ENCODE data around the gene PGRMC2.

PGRMC2 gene

GRCh38 chr4:128242601-128243000 lies 45.0 kb downstream of the PGRMC2 start:
- Histone ChIP-seq H3K4me1 (ENCODE audit: control insufficient read depth, insufficient read depth, low read length) (no peaks in the 10 kb centered on the region), H3K9me3 (ENCODE audit: control insufficient read depth in 2 of 2, low read length in 2 of 2) (no peaks in the 10 kb centered on the region), H3K4me3 (ENCODE audit: low read length in 2 of 2) (no peak overlapping the region), H3K9ac (ENCODE audit: low read length in 2 of 2) (no peak overlapping the region), H3K27ac (ENCODE audit: low read length) (no peak overlapping the region), H3K36me3 (ENCODE audit: control insufficient read depth in 2 of 2, insufficient read depth in 2 of 2, low read length in 2 of 2) (no peaks in the 10 kb centered on the region), H3K27me3 (ENCODE audit: control insufficient read depth in 1 of 2, insufficient read depth in 2 of 2, low read length in 2 of 2) (no peaks in the 10 kb centered on the region)

GRCh38 chr4:128241981-128242380 lies 45.6 kb downstream of the PGRMC2 start:
- no peaks in the 10 kb centered on the region for H3K27me3 ChIP-seq (ENCODE audit: control insufficient read depth in 1 of 2, insufficient read depth in 2 of 2, low read length in 2 of 2)
- H3K27ac ChIP-seq (ENCODE audit: low read length) = no peak overlapping the region

GRCh38 chr4:128241425-128241913 lies 46.1 kb downstream of the PGRMC2 start:
- Histone ChIP-seq H3K9ac (ENCODE audit: low read length in 2 of 2) (no peak overlapping the region), H3K36me3 (ENCODE audit: control insufficient read depth in 2 of 2, insufficient read depth in 2 of 2, low read length in 2 of 2) (no peaks in the 10 kb centered on the region), H3K4me1 (ENCODE audit: control insufficient read depth, insufficient read depth, low read length) (no peaks in the 10 kb centered on the region)

More at GRCh38 chr4:128241981-128242380, 45.6 kb downstream of the PGRMC2 start:
- H3K9ac ChIP-seq (ENCODE audit: low read length in 2 of 2) = no peak overlapping the region
- no peak overlapping the region for H3K4me3 ChIP-seq (ENCODE audit: low read length in 2 of 2)
- H3K9me3 ChIP-seq (ENCODE audit: control insufficient read depth in 2 of 2, low read length in 2 of 2) = no peaks in the 10 kb centered on the region
- H3K4me1 ChIP-seq (ENCODE audit: control insufficient read depth, insufficient read depth, low read length) = no peaks in the 10 kb centered on the region
- no peaks in the 10 kb centered on the region for H3K36me3 ChIP-seq (ENCODE audit: control insufficient read depth in 2 of 2, insufficient read depth in 2 of 2, low read length in 2 of 2)

GRCh38 chr4:128241019-128241418 lies 46.6 kb downstream of the PGRMC2 start:
- Histone ChIP-seq H3K9me3 (ENCODE audit: control insufficient read depth in 2 of 2, low read length in 2 of 2) (no peaks in the 10 kb centered on the region), H3K27ac (ENCODE audit: low read length) (no peak overlapping the region), H3K36me3 (ENCODE audit: control insufficient read depth in 2 of 2, insufficient read depth in 2 of 2, low read length in 2 of 2) (no peaks in the 10 kb centered on the region), H3K27me3 (ENCODE audit: control insufficient read depth in 1 of 2, insufficient read depth in 2 of 2, low read length in 2 of 2) (no peaks in the 10 kb centered on the region), H3K4me1 (ENCODE audit: control insufficient read depth, insufficient read depth, low read length) (no peaks in the 10 kb centered on the region), H3K9ac (ENCODE audit: low read length in 2 of 2) (no peak overlapping the region), H3K4me3 (ENCODE audit: low read length in 2 of 2) (no peak overlapping the region)

More at GRCh38 chr4:128241425-128241913, 46.1 kb downstream of the PGRMC2 start:
- H3K9me3 ChIP-seq (ENCODE audit: control insufficient read depth in 2 of 2, low read length in 2 of 2) = no peaks in the 10 kb centered on the region
- H3K27ac ChIP-seq (ENCODE audit: low read length) = no peak overlapping the region
- no peaks in the 10 kb centered on the region for H3K27me3 ChIP-seq (ENCODE audit: control insufficient read depth in 1 of 2, insufficient read depth in 2 of 2, low read length in 2 of 2)
- no peak overlapping the region for H3K4me3 ChIP-seq (ENCODE audit: low read length in 2 of 2)

GRCh38 chr4:128234836-128235235 lies 52.8 kb downstream of the PGRMC2 start:
- H3K4me3 ChIP-seq (ENCODE audit: low read length in 2 of 2) = no peak overlapping the region
- no peak overlapping the region for H3K9ac ChIP-seq (ENCODE audit: low read length in 2 of 2)
- no peak overlapping the region for H3K27ac ChIP-seq (ENCODE audit: low read length)
- no peaks in the 10 kb centered on the region for H3K9me3 ChIP-seq (ENCODE audit: control insufficient read depth in 2 of 2, low read length in 2 of 2)
- no peaks in the 10 kb centered on the region for H3K4me1 ChIP-seq (ENCODE audit: control insufficient read depth, insufficient read depth, low read length)
- no peaks in the 10 kb centered on the region for H3K36me3 ChIP-seq (ENCODE audit: control insufficient read depth in 2 of 2, insufficient read depth in 2 of 2, low read length in 2 of 2)
- no peaks in the 10 kb centered on the region for H3K27me3 ChIP-seq (ENCODE audit: control insufficient read depth in 1 of 2, insufficient read depth in 2 of 2, low read length in 2 of 2)

GRCh38 chr4:128232719-128233118 lies 54.9 kb downstream of the PGRMC2 start:
- H3K4me1 ChIP-seq (ENCODE audit: control insufficient read depth, insufficient read depth, low read length) = no peaks in the 10 kb centered on the region
- no peaks in the 10 kb centered on the region for H3K36me3 ChIP-seq (ENCODE audit: control insufficient read depth in 2 of 2, insufficient read depth in 2 of 2, low read length in 2 of 2)
- no peaks in the 10 kb centered on the region for H3K27me3 ChIP-seq (ENCODE audit: control insufficient read depth in 1 of 2, insufficient read depth in 2 of 2, low read length in 2 of 2)
- no peaks in the 10 kb centered on the region for H3K9me3 ChIP-seq (ENCODE audit: control insufficient read depth in 2 of 2, low read length in 2 of 2)
- H3K4me3 ChIP-seq (ENCODE audit: low read length in 2 of 2) = no peak overlapping the region
- no peak overlapping the region for H3K9ac ChIP-seq (ENCODE audit: low read length in 2 of 2)
- no peak overlapping the region for H3K27ac ChIP-seq (ENCODE audit: low read length)

GRCh38 chr4:128228845-128229795 lies 58.5 kb downstream of the PGRMC2 start:
- no peak overlapping the region for H3K9ac ChIP-seq (ENCODE audit: low read length in 2 of 2)
- no peak overlapping the region for H3K27ac ChIP-seq (ENCODE audit: low read length)
- no peak overlapping the region for H3K4me3 ChIP-seq (ENCODE audit: low read length in 2 of 2)
- no peaks in the 10 kb centered on the region for H3K27me3 ChIP-seq (ENCODE audit: control insufficient read depth in 1 of 2, insufficient read depth in 2 of 2, low read length in 2 of 2)
- no peaks in the 10 kb centered on the region for H3K4me1 ChIP-seq (ENCODE audit: control insufficient read depth, insufficient read depth, low read length)
- no peaks in the 10 kb centered on the region for H3K9me3 ChIP-seq (ENCODE audit: control insufficient read depth in 2 of 2, low read length in 2 of 2)
- H3K36me3 ChIP-seq (ENCODE audit: control insufficient read depth in 2 of 2, insufficient read depth in 2 of 2, low read length in 2 of 2) = no peaks in the 10 kb centered on the region

- H3K4me1 ChIP-seq (ENCODE audit: control insufficient read depth, insufficient read depth, low read length) = no peaks in the 10 kb centered on the region
- H3K27ac ChIP-seq (ENCODE audit: low read length) = no peak overlapping the region
- H3K36me3 ChIP-seq (ENCODE audit: control insufficient read depth in 2 of 2, insufficient read depth in 2 of 2, low read length in 2 of 2) = no peaks in the 10 kb centered on the region
- no peaks in the 10 kb centered on the region for H3K27me3 ChIP-seq (ENCODE audit: control insufficient read depth in 1 of 2, insufficient read depth in 2 of 2, low read length in 2 of 2)
- H3K4me3 ChIP-seq (ENCODE audit: low read length in 2 of 2) = no peak overlapping the region
- H3K9me3 ChIP-seq (ENCODE audit: control insufficient read depth in 2 of 2, low read length in 2 of 2) = no peaks in the 10 kb centered on the region
- H3K9ac ChIP-seq (ENCODE audit: low read length in 2 of 2) = no peak overlapping the region
Observed at GRCh38 chr4:128227991-128228571, 59.5 kb downstream of the PGRMC2 start.

- H3K9me3 ChIP-seq (ENCODE audit: control insufficient read depth in 2 of 2, low read length in 2 of 2) = no peaks in the 10 kb centered on the region
- H3K27ac ChIP-seq (ENCODE audit: low read length) = no peak overlapping the region
- H3K9ac ChIP-seq (ENCODE audit: low read length in 2 of 2) = no peak overlapping the region
- no peaks in the 10 kb centered on the region for H3K27me3 ChIP-seq (ENCODE audit: control insufficient read depth in 1 of 2, insufficient read depth in 2 of 2, low read length in 2 of 2)
- no peaks in the 10 kb centered on the region for H3K4me1 ChIP-seq (ENCODE audit: control insufficient read depth, insufficient read depth, low read length)
- H3K36me3 ChIP-seq (ENCODE audit: control insufficient read depth in 2 of 2, insufficient read depth in 2 of 2, low read length in 2 of 2) = no peaks in the 10 kb centered on the region
- no peak overlapping the region for H3K4me3 ChIP-seq (ENCODE audit: low read length in 2 of 2)
Observed at GRCh38 chr4:128225148-128225547, 62.5 kb downstream of the PGRMC2 start.

GRCh38 chr4:128221586-128221985 lies 66.0 kb downstream of the PGRMC2 start:
- Histone ChIP-seq H3K27me3 (ENCODE audit: control insufficient read depth in 1 of 2, insufficient read depth in 2 of 2, low read length in 2 of 2) (no peaks in the 10 kb centered on the region), H3K9ac (ENCODE audit: low read length in 2 of 2) (no peak overlapping the region), H3K4me3 (ENCODE audit: low read length in 2 of 2) (no peak overlapping the region), H3K27ac (ENCODE audit: low read length) (no peak overlapping the region), H3K4me1 (ENCODE audit: control insufficient read depth, insufficient read depth, low read length) (no peaks in the 10 kb centered on the region), H3K36me3 (ENCODE audit: control insufficient read depth in 2 of 2, insufficient read depth in 2 of 2, low read length in 2 of 2) (no peaks in the 10 kb centered on the region), H3K9me3 (ENCODE audit: control insufficient read depth in 2 of 2, low read length in 2 of 2) (no peaks in the 10 kb centered on the region)

All from stomach smooth muscle (tissue), 2 donors.